Activated CD4-positive, alpha-beta T cell treated with anti-CD3 and anti-CD28 coated beads, Interleukin-2, amount 50 U/mL, for 48 hours (primary cell): ENCODE data around the gene RIN2.
"Not testable (repeated sequence)": the region's sequence is repeated elsewhere in the genome, so short reads cannot be mapped to it uniquely, and the experiment has no call there.

ENCODE experiments used
- DNase-seq, 2 experiments: peaks; one replicate each; pipeline ENCODE4 v3.0.0-alpha.2; 2020

RIN2 gene

GRCh38 chr20:19791887-19792286 lies 33.8 kb downstream of the RIN2 start:
- DNase-seq: no peak

GRCh38 chr20:19793716-19794115 lies 35.7 kb downstream of the RIN2 start:
- no peak for DNase-seq

- DNase-seq: no peak
Measured at GRCh38 chr20:19794941-19795340, 36.9 kb downstream of the RIN2 start.

- DNase-seq: no peak
Measured at GRCh38 chr20:19799325-19799724, 41.3 kb downstream of the RIN2 start.

GRCh38 chr20:19802099-19802491 lies 44.0 kb downstream of the RIN2 start:
- DNase-seq: no peak

- no peak for DNase-seq
Measured at GRCh38 chr20:19802492-19803158, 44.6 kb downstream of the RIN2 start.

GRCh38 chr20:19806276-19806675 lies 48.2 kb downstream of the RIN2 start:
- DNase-seq: not testable (repeated sequence)

GRCh38 chr20:19806806-19807190 lies 48.7 kb downstream of the RIN2 start:
- DNase-seq: no peak

- DNase-seq: no peak
Measured at GRCh38 chr20:19807191-19807945, 49.3 kb downstream of the RIN2 start.
